HG03103 (cell line): Measurements from ENCODE around the gene PISD.
"Not testable (repeated sequence)": the region's sequence is repeated elsewhere in the genome, so short reads cannot be mapped to it uniquely, and the experiment has no call there.

Experiments used
- ATAC-seq: cut with Tn5 transposase; IDR thresholded peaks from one replicate; pipeline ENCODE4 v1.9.1; 2021; ENCODE audit warnings: low read depth; ENCODE audit not compliant: unreplicated experiment

PISD gene

GRCh38 chr22:31611061-31611760 is 50.8 kb downstream of the PISD start:
- ATAC-seq: no peak

GRCh38 chr22:31610611-31611010 is 51.4 kb downstream of the PISD start:
- ATAC-seq: no peak

- ATAC-seq: no peak
Measured at GRCh38 chr22:31609716-31610115, 52.3 kb downstream of the PISD start.

- ATAC-seq: no peak
Measured at GRCh38 chr22:31607696-31608095, 54.3 kb downstream of the PISD start.

GRCh38 chr22:31605851-31606585 is 56.0 kb downstream of the PISD start:
- ATAC-seq: no peak

GRCh38 chr22:31604746-31605705 is 57.0 kb downstream of the PISD start:
- no peak for ATAC-seq

- ATAC-seq: no peak
Measured at GRCh38 chr22:31604137-31604705, 57.8 kb downstream of the PISD start.

GRCh38 chr22:31603574-31603973 is 58.4 kb downstream of the PISD start:
- ATAC-seq: no peak

- no peak for ATAC-seq
Measured at GRCh38 chr22:31603081-31603525, 58.9 kb downstream of the PISD start.

GRCh38 chr22:31602259-31602952 is 59.6 kb downstream of the PISD start:
- no peak for ATAC-seq

- ATAC-seq: no peak
Measured at GRCh38 chr22:31595271-31595670, 66.7 kb downstream of the PISD start.

GRCh38 chr22:31590161-31590560 is 71.9 kb downstream of the PISD start:
- ATAC-seq: not testable (repeated sequence)

GRCh38 chr22:31588970-31589675 is 72.9 kb downstream of the PISD start:
- no peak for ATAC-seq

GRCh38 chr22:31586137-31586920 is 75.7 kb downstream of the PISD start:
- no peak for ATAC-seq

GRCh38 chr22:31585161-31585859 is 76.7 kb downstream of the PISD start:
- ATAC-seq: no peak

- ATAC-seq: no peak
Measured at GRCh38 chr22:31584804-31585160, 77.2 kb downstream of the PISD start.

GRCh38 chr22:31583861-31584485 is 78.0 kb downstream of the PISD start:
- ATAC-seq: no peak

GRCh38 chr22:31579835-31580242 is 82.2 kb downstream of the PISD start:
- no peak for ATAC-seq
